Progenitor cell of endocrine pancreas (in vitro differentiated cells): ENCODE measurements around the gene KCNQ1OT1. TPM values are rescaled to one million over a fixed set of nuclear protein-coding genes. Genes with fewer than 3 reads are reported as not detected.

Experiments used
- DNase-seq: peaks from one replicate; pipeline ENCODE4 v3.0.0; 2021; ENCODE audit warnings: low spot score; ENCODE audit not compliant: unreplicated experiment
- H3K27ac Mint-ChIP-seq: 2 replicates; pipeline ENCODE4 v1.8.0; 2021; ENCODE audit warnings: mild to moderate bottlenecking, moderate library complexity, mixed read lengths
- H3K27me3 Mint-ChIP-seq: 2 replicates; pipeline ENCODE4 v1.8.0; 2021; ENCODE audit warnings: mixed read lengths
- H3K36me3 Mint-ChIP-seq: 2 replicates; pipeline ENCODE4 v1.8.0; 2022; ENCODE audit warnings: mixed read lengths; ENCODE audit not compliant: insufficient read depth
- H3K4me1 Mint-ChIP-seq: 2 replicates; pipeline ENCODE4 v1.8.0; 2021; ENCODE audit warnings: low read depth, mixed read lengths
- H3K4me3 Mint-ChIP-seq: 2 replicates; pipeline ENCODE4 v1.8.0; 2021; ENCODE audit warnings: low read depth, mild to moderate bottlenecking, moderate library complexity, mixed read lengths
- H3K9me3 Mint-ChIP-seq: 2 replicates; pipeline ENCODE4 v1.8.0; 2021; ENCODE audit warnings: low read depth, mixed read lengths
- CTCF ChIP-seq: fragments of 200-600 bp; sonication (generic); IDR thresholded peaks from one replicate; pipeline ENCODE4 v1.5.0; 2021; ENCODE audit warnings: antibody characterized with exemption, mild to moderate bottlenecking; ENCODE audit not compliant: unreplicated experiment
- total RNA-seq: library from RNA; stranded (reverse); gene quantifications from 2 replicates; pipeline ENCODE4 v1.2.1, GENCODE V29; 2021

Gene KCNQ1OT1
- total RNA-seq, 1 donor from 2014 or later, result 18.0 TPM

GRCh38 chr11:2581151-2581930 is 118.5 kb downstream of the KCNQ1OT1 start:
- Mint-ChIP-seq H3K36me3 (no peaks in the 10 kb centered on the region), H3K27me3 (peaks cover 25% of the 10 kb centered on the region), H3K27ac (no peak overlapping the region), H3K4me3 (no peak overlapping the region), H3K9me3 (no peaks in the 10 kb centered on the region), H3K4me1 (no peaks in the 10 kb centered on the region)
- no peak for TF ChIP-seq CTCF
- DNase-seq, result peak; percentile 7

- Mint-ChIP-seq H3K9me3 (no peaks in the 10 kb centered on the region), H3K4me1 (no peaks in the 10 kb centered on the region), H3K36me3 (no peaks in the 10 kb centered on the region), H3K27ac (no peak overlapping the region), H3K27me3 (peaks cover 33% of the 10 kb centered on the region), H3K4me3 (no peak overlapping the region)
- no peak for TF ChIP-seq CTCF
- peak; percentile 8 for DNase-seq
Measured at GRCh38 chr11:2580571-2581001, 119.2 kb downstream of the KCNQ1OT1 start.

- Mint-ChIP-seq H3K27me3 (peaks cover 31% of the 10 kb centered on the region), H3K4me1 (no peaks in the 10 kb centered on the region), H3K4me3 (no peak overlapping the region), H3K36me3 (no peaks in the 10 kb centered on the region), H3K27ac (no peak overlapping the region), H3K9me3 (no peaks in the 10 kb centered on the region)
- no peak for TF ChIP-seq CTCF
- DNase-seq, result no peak
Measured at GRCh38 chr11:2580061-2580421, 119.8 kb downstream of the KCNQ1OT1 start.

GRCh38 chr11:2579315-2580060 is 120.3 kb downstream of the KCNQ1OT1 start:
- Mint-ChIP-seq H3K27ac (no peak overlapping the region), H3K36me3 (no peaks in the 10 kb centered on the region), H3K27me3 (peaks cover 31% of the 10 kb centered on the region), H3K9me3 (no peaks in the 10 kb centered on the region), H3K4me1 (no peaks in the 10 kb centered on the region), H3K4me3 (no peak overlapping the region)
- TF ChIP-seq CTCF, result no peak
- peak; percentile 7 for DNase-seq

- no peak for DNase-seq
- peak overlapping the region; percentile 74 for H3K27ac Mint-ChIP-seq
- H3K4me1 Mint-ChIP-seq, result no peaks in the 10 kb centered on the region
- no peak for TF ChIP-seq CTCF
- H3K27me3 Mint-ChIP-seq, result peaks cover 31% of the 10 kb centered on the region
- no peak overlapping the region for H3K4me3 Mint-ChIP-seq
- no peaks in the 10 kb centered on the region for H3K36me3 Mint-ChIP-seq
- H3K9me3 Mint-ChIP-seq, result no peaks in the 10 kb centered on the region
Measured at GRCh38 chr11:2578929-2579270, 120.9 kb downstream of the KCNQ1OT1 start.
